Stimulated activated naive B cell treated with anti-CD40 and anti-IgM and Interleukin-4, amounts not matched to agents 10 μg/mL and 1 μg/mL and 100 μg/mL, for 72 hours (primary cell): ENCODE data around the gene C1orf52.
A peak's percentile ranks its signal among the peaks of the same experiment; 100 is the strongest.

ENCODE experiments used
- ATAC-seq, 2 donors: fragments of 150-1000 bp; cut with Tn5 transposase; replicated peaks; 2 replicates each; pipeline ENCODE4 v1.10.0; 2021; ENCODE audit warnings: moderate library complexity in 1 of 2
- DNase-seq: peaks from one replicate; pipeline ENCODE4 v3.0.0; 2021
- H3K27ac Mint-ChIP-seq: one replicate; pipeline ENCODE4 v1.8.0; 2022; ENCODE audit warnings: mild to moderate bottlenecking, mixed read lengths
- H3K27me3 Mint-ChIP-seq, 2 donors: one replicate each; pipeline ENCODE4 v1.8.0; 2022; ENCODE audit warnings: mixed read lengths in 2 of 2
- H3K36me3 Mint-ChIP-seq, 2 donors: one replicate each; pipeline ENCODE4 v1.8.0; 2022; ENCODE audit warnings: mixed read lengths in 2 of 2, mild to moderate bottlenecking in 1 of 2
- H3K4me1 Mint-ChIP-seq, 2 donors: one replicate each; pipeline ENCODE4 v1.8.0; 2022; ENCODE audit warnings: mixed read lengths in 2 of 2, mild to moderate bottlenecking in 1 of 2
- H3K4me3 Mint-ChIP-seq, 2 donors: one replicate each; pipeline ENCODE4 v1.8.0; 2022; ENCODE audit warnings: mild to moderate bottlenecking in 2 of 2, mixed read lengths in 2 of 2, moderate library complexity in 1 of 2
- H3K9me3 Mint-ChIP-seq, 2 donors: one replicate each; pipeline ENCODE4 v1.8.0; 2022; ENCODE audit warnings: mixed read lengths in 2 of 2, mild to moderate bottlenecking in 1 of 2

C1orf52 gene

GRCh38 chr1:85289207-85289847 lies 29.9 kb upstream of the C1orf52 start:
- peak; percentile 27 to 45 for ATAC-seq

GRCh38 chr1:85284202-85284601 lies 24.7 kb upstream of the C1orf52 start:
- Mint-ChIP-seq H3K36me3 (peaks cover 0 to 1% of the 10 kb centered on the region in 2 donors), H3K27me3 (no peaks in the 10 kb centered on the region), H3K9me3 (no peaks in the 10 kb centered on the region), H3K4me3 (no peak overlapping the region), H3K4me1 (peaks cover 4 to 8% of the 10 kb centered on the region in 2 donors), H3K27ac (no peak overlapping the region)
- DNase-seq: no peak
- ATAC-seq: no peak

More at GRCh38 chr1:85289207-85289847, 29.9 kb upstream of the C1orf52 start:
- H3K4me1 Mint-ChIP-seq: peaks cover 12 to 30% of the 10 kb centered on the region in 2 donors
- no peak for DNase-seq
- H3K4me3 Mint-ChIP-seq: no peak overlapping the region
- H3K27ac Mint-ChIP-seq: no peak overlapping the region
- no peaks in the 10 kb centered on the region for H3K9me3 Mint-ChIP-seq
- H3K27me3 Mint-ChIP-seq: no peaks in the 10 kb centered on the region
- H3K36me3 Mint-ChIP-seq: peaks cover 2 to 3% of the 10 kb centered on the region in 2 donors

- ATAC-seq (no peak), DNase-seq (no peak)
- Mint-ChIP-seq H3K27ac (no peak overlapping the region), H3K9me3 (no peaks in the 10 kb centered on the region), H3K4me3 (no peak overlapping the region), H3K4me1 (peaks cover 9 to 12% of the 10 kb centered on the region in 2 donors), H3K36me3 (peaks cover 0 to 1% of the 10 kb centered on the region in 2 donors), H3K27me3 (no peaks in the 10 kb centered on the region)
These were observed 24.2 kb upstream of the C1orf52 start for GRCh38 chr1:85283475-85284199.

GRCh38 chr1:85282424-85282823 lies 23.0 kb upstream of the C1orf52 start:
- H3K36me3 Mint-ChIP-seq: peaks cover 0 to 1% of the 10 kb centered on the region in 2 donors
- no peak for DNase-seq
- H3K9me3 Mint-ChIP-seq: no peaks in the 10 kb centered on the region
- ATAC-seq: no peak
- H3K27ac Mint-ChIP-seq: no peak overlapping the region
- no peaks in the 10 kb centered on the region for H3K27me3 Mint-ChIP-seq
- peaks cover 9 to 13% of the 10 kb centered on the region in 2 donors for H3K4me1 Mint-ChIP-seq
- no peak overlapping the region for H3K4me3 Mint-ChIP-seq

GRCh38 chr1:85280636-85281035 lies 21.2 kb upstream of the C1orf52 start:
- no peak for ATAC-seq
- Mint-ChIP-seq H3K36me3 (peaks cover 0 to 1% of the 10 kb centered on the region in 2 donors), H3K9me3 (no peaks in the 10 kb centered on the region), H3K27ac (no peak overlapping the region), H3K27me3 (no peaks in the 10 kb centered on the region), H3K4me3 (no peak overlapping the region), H3K4me1 (peaks cover 13 to 20% of the 10 kb centered on the region in 2 donors)
- DNase-seq: no peak

- Mint-ChIP-seq H3K27ac (no peak overlapping the region), H3K36me3 (peaks cover 1% of the 10 kb centered on the region in 2 donors), H3K27me3 (no peaks in the 10 kb centered on the region), H3K9me3 (no peaks in the 10 kb centered on the region), H3K4me3 (no peak overlapping the region), H3K4me1 (peaks cover 19 to 30% of the 10 kb centered on the region in 2 donors)
- no peak for DNase-seq
- no peak for ATAC-seq
These were observed 20.1 kb upstream of the C1orf52 start for GRCh38 chr1:85279458-85280080.

GRCh38 chr1:85278853-85279314 lies 19.4 kb upstream of the C1orf52 start:
- DNase-seq (no peak), ATAC-seq (no peak)
- Mint-ChIP-seq H3K27ac (no peak overlapping the region), H3K36me3 (peaks cover 4 to 6% of the 10 kb centered on the region in 2 donors), H3K4me1 (peaks cover 24 to 37% of the 10 kb centered on the region in 2 donors), H3K27me3 (no peaks in the 10 kb centered on the region), H3K4me3 (peak overlapping the region in 1 of 2 donors; percentile 0), H3K9me3 (no peaks in the 10 kb centered on the region)

- DNase-seq (no peak), ATAC-seq (no peak)
- Mint-ChIP-seq H3K9me3 (no peaks in the 10 kb centered on the region), H3K4me1 (peaks cover 34 to 47% of the 10 kb centered on the region in 2 donors), H3K36me3 (peaks cover 13 to 16% of the 10 kb centered on the region in 2 donors), H3K27me3 (no peaks in the 10 kb centered on the region), H3K27ac (no peak overlapping the region), H3K4me3 (no peak overlapping the region)
These were observed 18.3 kb upstream of the C1orf52 start for GRCh38 chr1:85277802-85278201.

GRCh38 chr1:85276978-85277639 lies 17.6 kb upstream of the C1orf52 start:
- ATAC-seq (no peak), DNase-seq (no peak)
- peaks cover 14 to 19% of the 10 kb centered on the region in 2 donors for H3K36me3 Mint-ChIP-seq
- no peaks in the 10 kb centered on the region for H3K9me3 Mint-ChIP-seq
- H3K27ac Mint-ChIP-seq: peak overlapping the region; percentile 98
- no peaks in the 10 kb centered on the region for H3K27me3 Mint-ChIP-seq
- H3K4me3 Mint-ChIP-seq: peak overlapping the region; percentile 89 to 95
- H3K4me1 Mint-ChIP-seq: peaks cover 34 to 50% of the 10 kb centered on the region in 2 donors

- H3K9me3 Mint-ChIP-seq: no peaks in the 10 kb centered on the region
- peak within 1 kb of the TSS; percentile 98 for H3K27ac Mint-ChIP-seq
- peaks cover 38 to 52% of the 10 kb centered on the region in 2 donors for H3K4me1 Mint-ChIP-seq
- peaks cover 14 to 24% of the 10 kb centered on the region in 2 donors for H3K36me3 Mint-ChIP-seq
- no peaks in the 10 kb centered on the region for H3K27me3 Mint-ChIP-seq
- ATAC-seq (peak; percentile 96 to 98), DNase-seq (peak; percentile 99)
- H3K4me3 Mint-ChIP-seq: peak within 1 kb of the TSS; percentile 89 to 95
These were observed 16.9 kb upstream of the C1orf52 start, which contains the start of gene BCL10 for GRCh38 chr1:85276215-85276977. TSS of gene BCL10 (minus strand) at chr1:85276632. CDS start at chr1:85276352, 280 bp downstream.

- Mint-ChIP-seq H3K36me3 (peaks cover 14 to 30% of the 10 kb centered on the region in 2 donors), H3K4me1 (peaks cover 42 to 59% of the 10 kb centered on the region in 2 donors), H3K4me3 (peak overlapping the region; percentile 89 to 95), H3K27ac (peak overlapping the region; percentile 98), H3K27me3 (no peaks in the 10 kb centered on the region), H3K9me3 (no peaks in the 10 kb centered on the region)
- DNase-seq: peak; percentile 39
- ATAC-seq: peak; percentile 26 to 30
These were observed 16.3 kb upstream of the C1orf52 start for GRCh38 chr1:85275701-85276214.

GRCh38 chr1:85274969-85275453 lies 15.5 kb upstream of the C1orf52 start:
- Mint-ChIP-seq H3K36me3 (peaks cover 14 to 33% of the 10 kb centered on the region in 2 donors), H3K4me3 (peak overlapping the region; percentile 89 to 95), H3K9me3 (no peaks in the 10 kb centered on the region), H3K4me1 (peaks cover 42 to 62% of the 10 kb centered on the region in 2 donors), H3K27me3 (no peaks in the 10 kb centered on the region), H3K27ac (peak overlapping the region; percentile 98)
- ATAC-seq: no peak
- no peak for DNase-seq

- Mint-ChIP-seq H3K27ac (peak overlapping the region; percentile 56), H3K4me3 (peak overlapping the region in 1 of 2 donors; percentile 7)
These were observed 13.9 kb upstream of the C1orf52 start for GRCh38 chr1:85273397-85273796.

More at GRCh38 chr1:85273397-85273796, 13.9 kb upstream of the C1orf52 start:
- peaks cover 39 to 49% of the 10 kb centered on the region in 2 donors for H3K4me1 Mint-ChIP-seq
- no peaks in the 10 kb centered on the region for H3K9me3 Mint-ChIP-seq
- peaks cover 23 to 43% of the 10 kb centered on the region in 2 donors for H3K36me3 Mint-ChIP-seq
- no peaks in the 10 kb centered on the region for H3K27me3 Mint-ChIP-seq
- ATAC-seq: no peak
- no peak for DNase-seq
